Measurements from ENCODE around the gene GOT1.

Gene GOT1

DNA sequence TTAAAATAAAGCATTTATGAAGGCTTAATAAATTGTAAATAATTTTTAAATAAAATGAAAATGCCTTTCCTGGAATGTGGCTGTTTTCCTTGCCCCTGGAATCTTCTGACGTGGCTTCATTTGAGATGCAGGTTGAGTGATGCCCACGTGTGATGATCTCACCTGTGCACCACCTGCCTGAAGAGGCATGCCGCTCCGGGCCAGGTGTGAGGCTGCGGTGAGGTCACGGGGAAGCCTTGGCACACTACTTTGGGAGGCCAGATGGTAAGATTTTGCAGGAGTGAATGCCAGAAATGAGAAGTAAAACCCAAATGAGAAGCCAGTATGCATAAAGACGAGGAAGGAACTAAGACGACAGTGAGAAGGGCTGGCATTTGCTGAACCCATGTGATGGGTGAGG is 36.2 kb downstream of the GOT1 start:
- DNase-seq, result no peak

DNA sequence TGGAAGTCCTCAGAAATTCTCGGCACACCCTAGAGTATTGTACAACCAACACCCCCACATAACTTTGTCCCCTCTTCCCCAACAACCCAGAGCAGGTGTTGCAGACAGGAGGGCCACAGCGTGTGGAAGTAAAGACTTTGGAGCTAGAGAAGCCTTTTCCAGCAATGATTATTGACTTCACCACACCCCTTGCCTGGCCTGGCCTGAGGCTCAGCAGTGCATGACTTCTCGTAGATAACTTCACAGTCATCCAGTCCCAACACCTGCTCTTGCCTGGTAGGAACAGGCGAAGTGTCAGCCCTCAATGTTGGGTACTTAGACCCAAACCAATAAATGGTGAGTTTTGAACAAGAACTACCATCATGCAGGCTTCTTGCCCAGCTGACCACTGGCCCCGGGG is 36.7 kb downstream of the GOT1 start:
- no peak for DNase-seq

DNA sequence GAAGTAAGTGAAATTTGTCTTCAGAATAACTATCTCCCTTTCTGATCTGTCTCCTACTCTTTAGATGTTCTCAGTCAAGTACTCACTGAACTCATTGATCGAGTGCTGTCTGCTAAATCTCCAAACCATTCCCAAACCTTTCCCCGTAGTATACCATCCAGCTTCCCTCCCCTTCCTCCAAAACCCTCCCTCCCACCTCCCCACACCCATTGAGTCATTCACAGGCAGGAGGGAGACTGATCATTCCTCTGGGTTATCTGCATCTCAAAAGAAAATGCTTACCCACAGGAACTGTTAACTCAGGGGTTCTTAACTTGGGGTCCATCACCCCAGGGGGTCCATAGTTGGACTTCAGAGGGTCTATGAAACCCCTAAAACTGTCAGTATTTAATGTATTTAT is 37.4 kb downstream of the GOT1 start:
- no peak for DNase-seq

DNA sequence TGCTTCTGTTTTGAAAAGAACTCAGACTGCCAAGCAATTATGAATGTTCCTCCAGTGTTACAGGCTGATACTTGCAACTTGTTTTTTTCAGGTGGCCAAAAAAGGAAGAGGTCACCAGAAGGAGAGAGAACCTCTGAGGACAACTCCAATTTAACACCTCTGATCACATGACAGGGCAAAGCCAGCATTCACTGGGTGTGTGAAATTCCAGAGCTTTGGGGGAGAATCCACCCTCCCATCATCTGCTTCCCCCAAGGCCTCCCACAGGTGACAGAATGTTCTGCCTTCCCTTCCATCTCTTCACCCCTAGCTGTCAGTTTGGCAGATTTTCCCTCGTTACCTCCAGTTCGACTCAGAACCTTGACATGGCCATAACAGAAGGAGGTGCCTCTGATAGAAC is 39.1 kb downstream of the GOT1 start:
- no peak for DNase-seq

DNA sequence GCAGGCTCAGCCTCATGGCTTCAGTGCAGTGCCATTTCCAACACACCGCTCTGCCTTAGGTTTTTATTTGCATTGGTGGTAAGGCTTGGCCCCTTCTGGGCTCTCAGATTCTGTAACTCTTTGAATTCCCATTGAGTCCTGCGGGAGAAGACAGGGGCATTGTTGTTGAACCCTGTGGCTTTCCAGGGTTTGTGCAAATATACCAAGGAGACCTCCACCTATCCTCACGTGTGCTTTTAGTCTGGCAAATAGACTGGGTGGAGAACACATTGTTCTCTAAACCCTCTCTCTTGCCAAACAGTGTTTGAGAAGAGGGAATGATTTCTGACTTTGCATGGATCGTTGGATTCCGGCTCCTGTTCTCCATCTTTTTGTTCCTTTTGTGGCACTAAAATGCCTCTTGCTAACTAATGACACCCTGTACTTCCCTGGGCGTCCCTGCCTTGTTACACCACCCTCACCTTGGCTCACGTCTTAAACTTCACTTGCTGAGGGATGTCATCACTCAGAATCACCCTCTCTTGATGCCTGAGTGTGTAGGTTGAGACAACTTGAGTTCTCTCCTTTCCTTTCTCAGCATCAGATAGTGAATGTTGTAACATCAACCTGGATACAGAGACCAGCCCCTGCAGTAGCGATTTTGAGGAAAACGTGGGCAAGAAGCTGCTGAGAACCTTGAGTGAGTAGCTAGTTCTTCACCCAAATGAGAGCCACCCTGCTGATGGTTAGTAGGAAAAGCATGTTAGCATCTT is 40.5 kb downstream of the GOT1 start:
- no peak for DNase-seq

DNA sequence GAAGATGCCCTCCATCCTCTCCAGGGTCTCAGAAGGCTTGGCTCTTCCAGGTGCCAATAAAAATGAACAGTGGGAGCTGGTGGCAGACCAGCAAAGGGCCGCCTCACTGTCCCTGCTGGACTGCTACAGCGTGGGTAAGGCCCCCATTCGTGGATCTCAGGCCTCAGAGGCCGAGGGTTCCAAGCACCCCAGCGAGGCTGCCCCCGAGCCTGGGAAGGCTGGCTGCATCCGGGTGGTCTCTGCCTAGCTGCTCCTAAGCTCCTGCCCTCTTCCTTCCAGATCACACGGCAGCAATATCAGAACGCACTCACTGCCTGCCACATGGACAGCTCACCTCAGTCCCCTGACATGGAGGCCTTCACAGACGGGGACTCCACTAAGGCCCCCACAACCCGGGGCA is 42.9 kb downstream of the GOT1 start:
- DNase-seq, result no peak

DNA sequence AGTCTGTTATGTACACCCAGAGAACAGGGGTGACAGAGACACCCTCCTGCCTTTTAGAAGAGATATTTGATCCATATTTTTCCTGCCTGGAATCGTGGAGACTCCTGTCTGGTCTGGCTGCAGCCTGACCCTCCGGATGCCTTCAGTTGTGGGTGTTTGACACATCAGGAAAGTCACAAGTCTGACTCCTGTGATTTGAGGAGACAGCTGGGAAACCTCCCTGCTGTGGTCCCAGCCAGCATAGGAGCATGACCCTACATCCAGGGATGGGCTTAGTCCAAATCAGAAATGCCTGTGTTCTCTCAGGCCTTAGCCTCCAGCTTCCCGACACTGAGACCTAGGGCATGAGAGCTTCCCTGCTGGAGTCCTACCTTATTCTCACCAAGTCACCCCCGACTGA is 43.4 kb downstream of the GOT1 start:
- no peak for DNase-seq

DNA sequence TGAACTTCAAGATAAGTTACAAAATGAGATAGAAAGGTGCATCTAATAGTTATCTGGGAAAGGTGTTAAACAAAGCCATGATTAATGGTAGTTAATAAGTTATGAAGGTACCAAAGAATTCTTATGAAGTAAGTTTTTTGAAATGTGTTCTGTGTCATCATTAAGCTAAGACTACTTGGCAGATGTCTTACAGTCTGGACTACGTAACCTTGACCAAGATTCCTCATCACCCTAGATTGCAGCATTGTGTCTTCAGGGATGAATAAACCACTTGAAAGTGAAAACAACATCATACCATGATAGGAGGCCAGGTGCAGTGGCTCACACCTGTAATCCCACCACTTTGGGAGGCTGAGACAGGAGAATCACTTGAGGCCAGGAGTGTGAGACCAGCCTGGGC is 48.2 kb downstream of the GOT1 start:
- no peak for DNase-seq

DNA sequence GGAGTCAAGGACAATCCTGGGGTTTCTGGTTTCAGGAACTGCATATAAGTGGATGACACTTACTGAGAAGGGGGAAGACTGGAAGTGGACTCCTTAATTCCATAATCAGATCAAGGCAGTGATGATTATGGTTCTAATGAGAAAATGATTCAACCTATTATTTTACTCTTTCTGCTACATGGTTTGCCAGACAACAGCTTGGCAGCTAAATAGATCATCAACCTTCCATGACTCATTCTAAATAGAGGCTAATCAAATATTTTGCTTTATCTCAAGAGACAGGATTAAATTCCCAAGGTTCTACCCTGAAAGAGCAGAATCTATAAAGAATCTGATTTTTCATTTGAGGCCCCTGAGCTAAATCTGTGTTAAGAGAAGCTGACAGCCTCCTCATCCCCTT is 55.0 kb downstream of the GOT1 start:
- DNase-seq, result no peak

DNA sequence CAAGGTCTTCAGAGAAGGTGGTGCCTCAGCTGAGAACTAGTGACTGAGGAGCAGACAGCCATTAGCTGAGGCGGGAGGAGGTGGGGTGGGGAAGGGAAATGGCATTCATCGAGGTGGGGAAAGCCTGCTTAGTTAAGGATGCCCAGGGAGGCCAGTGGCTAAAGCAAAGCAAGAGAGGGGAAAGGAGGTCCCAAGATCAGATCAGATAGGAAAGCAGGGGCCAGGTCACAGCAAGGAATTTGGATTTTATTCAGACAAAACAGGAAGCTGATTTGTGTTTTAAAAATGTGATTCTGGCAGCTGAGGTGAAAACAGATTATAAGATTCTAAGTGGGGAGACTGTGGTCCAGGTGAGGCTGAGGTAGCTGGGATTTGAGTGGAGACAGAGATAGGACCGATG is 55.5 kb downstream of the GOT1 start:
- DNase-seq, result no peak

DNA sequence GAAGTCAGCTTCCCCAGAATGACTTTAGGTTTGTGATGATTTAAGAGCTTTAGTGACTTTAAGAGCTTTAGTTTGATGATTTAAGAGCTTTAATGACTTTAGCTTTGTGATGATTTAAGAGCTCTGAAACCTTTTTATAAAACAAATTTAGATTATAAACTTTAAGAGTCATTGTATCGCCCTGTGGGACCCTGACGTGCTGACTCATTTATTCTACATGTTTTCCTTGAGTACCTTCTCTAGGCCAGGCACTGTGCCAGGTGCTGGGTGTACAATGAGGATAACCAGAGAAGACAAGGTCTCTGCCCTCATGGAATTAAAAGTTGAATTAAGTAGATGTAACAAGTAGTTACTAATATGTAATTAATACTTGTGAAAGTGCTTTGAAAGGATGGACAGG is 55.9 kb downstream of the GOT1 start:
- DNase-seq, result no peak

DNA sequence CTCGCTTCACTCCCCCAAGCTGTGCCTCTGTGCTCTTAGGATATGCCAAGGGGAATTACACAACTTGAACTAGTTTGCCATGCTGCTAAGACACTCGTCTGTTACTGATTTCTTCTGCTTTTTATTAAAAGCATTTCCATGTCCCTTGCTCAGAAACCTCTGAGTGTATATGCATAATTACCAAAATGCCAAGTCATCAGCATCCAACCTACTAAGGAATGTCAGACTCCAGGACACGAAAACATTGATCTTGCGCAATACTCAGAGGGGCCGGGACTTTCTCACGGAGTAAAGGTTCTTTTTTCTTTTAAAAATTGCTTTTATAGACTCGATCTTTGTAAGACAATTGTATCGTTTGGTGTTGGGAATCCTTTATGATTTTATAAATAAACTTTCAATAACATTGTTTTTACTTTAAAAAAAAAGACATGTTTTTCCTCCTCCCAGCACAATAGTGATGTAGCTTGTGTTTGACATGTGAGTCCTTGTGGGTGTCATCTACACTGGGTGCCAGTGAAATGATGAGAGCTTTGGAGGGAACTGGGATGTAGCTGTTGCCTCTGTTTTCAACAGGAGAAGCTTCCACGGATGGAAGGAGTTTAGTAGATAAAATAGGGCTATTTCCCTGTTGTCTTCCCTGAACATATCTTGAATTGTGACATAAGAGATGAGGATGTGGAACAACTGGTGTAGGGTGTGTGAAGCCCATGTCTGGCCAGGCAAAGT is 57.7 kb downstream of the GOT1 start:
- DNase-seq, result no peak

DNA sequence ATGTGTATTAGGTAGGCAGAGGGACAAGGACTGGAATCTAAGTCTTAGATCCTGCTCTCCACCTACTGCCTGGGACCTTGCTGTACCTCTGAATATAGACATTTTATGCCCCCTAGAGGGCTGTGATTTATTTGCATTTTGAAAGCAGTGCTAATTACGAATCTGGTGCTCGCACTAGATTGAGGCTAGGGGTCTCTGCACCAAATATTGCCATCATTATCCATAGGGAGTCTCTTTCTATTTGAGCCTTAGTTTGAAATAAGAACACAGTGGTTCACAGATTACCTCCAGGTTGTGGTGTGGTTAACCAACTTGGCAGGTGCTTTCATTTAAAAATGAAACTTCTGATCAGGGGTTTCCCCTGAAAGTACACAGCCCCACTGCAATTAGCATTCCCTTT is 59.4 kb downstream of the GOT1 start:
- DNase-seq, result no peak

DNA sequence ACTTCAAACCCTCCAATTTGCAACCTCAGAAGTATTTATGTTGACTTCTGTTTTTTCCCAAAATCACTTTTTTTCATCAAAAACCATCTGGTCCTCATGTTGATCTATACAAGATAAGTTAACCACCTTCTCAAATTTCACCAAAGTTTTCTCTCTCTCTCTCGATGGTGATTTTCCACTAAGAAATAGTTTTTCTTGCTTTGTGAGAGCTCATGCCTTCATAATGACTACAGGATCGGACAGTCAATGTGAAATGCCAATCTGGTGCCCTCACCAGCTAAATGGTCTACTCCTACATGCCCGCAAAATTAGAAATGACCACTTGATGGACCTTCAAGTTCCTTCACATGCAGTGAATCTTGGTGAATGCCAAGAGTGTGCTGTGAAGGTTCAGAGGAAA is 60.9 kb downstream of the GOT1 start:
- DNase-seq, result no peak

DNA sequence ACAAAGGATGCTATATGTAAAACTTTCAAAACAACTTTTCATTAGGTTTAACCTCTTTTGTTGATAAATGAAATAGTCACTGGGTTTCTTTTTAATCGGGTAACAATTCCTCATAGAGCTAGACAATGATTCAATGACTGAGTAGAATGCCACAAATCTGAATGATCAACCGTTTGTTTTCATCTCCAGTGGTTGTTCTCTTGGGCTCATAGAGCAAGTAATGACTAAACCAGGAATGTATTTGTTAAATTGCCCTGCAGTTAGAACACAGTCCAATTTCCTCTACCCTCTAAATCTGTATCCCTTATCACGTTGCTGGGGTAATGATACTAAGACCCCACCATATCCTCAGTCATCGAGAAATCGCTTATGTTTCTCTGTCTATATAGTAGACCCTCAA is 61.3 kb downstream of the GOT1 start:
- DNase-seq, result no peak

DNA sequence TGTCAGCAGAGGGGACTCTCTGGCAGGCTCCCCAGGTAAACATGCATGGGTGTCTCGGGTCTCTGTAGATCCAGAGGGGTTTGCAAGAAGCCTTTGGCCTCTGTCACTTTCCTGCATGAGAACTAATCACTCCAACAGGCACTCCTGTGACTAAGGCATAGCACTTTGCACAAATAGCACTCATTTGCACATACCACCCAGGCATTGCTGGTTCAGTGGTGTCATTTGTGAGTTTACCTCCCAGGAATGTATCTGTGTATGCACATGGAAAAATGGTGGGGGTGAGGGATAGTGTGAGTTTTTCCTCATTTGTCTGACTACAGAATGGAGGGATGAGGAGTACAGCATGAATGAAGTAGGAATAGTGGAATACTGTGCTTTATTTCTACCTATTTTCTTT is 61.8 kb downstream of the GOT1 start:
- no peak for DNase-seq

DNA sequence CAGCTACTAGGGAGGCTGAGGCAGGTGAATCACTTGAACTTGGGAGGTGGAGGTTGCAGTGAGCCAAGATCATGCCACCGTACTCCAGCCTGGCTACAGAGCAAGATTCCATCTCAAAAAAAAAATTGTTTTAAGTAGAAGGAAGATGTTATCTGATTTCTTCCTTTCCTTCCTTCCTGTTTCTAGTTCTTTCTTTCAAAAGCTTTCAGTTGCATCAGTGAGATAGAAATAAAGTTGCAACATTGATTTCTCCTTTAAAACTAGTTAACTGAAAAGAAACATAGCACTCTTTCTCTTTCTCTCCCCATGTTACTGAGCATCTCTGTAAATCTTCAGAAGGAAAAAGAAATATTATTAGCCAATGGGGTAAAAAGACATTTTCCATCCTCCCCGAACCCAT is 63.8 kb downstream of the GOT1 start:
- DNase-seq, result no peak

DNA sequence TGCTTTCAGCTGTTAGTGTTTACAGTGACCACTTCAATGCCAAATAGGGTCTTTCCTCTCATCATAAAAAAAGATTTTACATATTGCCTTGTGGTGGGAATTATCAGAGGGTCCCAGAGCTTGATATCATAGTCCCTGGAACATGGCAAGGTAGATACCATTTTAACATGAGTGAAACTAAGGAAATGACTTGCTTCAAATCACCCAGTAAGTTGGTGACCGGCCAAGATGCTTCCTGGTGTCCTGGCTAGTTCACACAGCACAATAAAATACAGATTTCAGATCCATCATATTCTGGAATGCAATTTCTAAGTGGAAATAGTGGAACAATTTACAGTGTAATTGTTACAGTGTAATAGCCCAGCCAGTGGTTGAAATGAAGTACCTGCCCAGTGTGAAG is 64.7 kb downstream of the GOT1 start:
- DNase-seq, result no peak

DNA sequence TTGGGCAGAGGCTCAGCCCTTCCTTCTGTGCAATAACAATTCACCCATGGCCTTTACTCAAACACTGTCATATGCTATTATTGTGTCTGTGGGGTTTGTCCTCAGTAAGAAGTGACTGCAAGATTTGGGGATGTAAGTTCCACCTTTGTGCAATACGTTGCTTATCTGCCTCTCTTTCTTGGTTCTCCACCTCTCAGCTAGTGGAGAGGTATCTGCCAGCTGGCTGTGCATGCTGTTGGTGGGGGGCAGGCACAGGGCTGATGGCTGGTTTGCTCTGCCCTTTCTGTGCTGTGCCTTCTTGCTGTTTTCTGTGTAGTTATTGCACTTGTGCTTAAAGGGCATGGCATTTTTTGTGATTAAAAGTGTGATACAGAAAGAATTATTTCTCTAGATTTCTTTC is 65.1 kb downstream of the GOT1 start:
- no peak for DNase-seq

DNA sequence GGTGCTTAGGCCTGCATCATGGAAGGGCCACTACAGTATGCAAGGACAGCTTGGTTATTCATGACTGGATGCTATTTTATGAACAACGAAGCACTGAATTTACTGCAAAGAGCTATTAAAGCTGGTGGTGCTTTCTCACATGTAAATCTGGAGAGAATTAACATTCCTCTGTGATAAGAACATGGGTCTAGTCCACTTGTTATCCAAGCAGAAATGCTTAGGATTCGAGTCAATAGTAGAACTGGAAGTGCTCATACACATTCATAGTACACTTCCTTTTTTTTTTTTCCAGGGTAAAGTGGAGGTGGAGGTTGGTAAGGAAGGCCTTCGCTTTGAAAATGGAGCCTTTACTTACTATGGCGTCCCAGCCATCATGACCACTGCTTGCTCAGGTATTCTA is 66.3 kb downstream of the GOT1 start:
- no peak for DNase-seq

DNA sequence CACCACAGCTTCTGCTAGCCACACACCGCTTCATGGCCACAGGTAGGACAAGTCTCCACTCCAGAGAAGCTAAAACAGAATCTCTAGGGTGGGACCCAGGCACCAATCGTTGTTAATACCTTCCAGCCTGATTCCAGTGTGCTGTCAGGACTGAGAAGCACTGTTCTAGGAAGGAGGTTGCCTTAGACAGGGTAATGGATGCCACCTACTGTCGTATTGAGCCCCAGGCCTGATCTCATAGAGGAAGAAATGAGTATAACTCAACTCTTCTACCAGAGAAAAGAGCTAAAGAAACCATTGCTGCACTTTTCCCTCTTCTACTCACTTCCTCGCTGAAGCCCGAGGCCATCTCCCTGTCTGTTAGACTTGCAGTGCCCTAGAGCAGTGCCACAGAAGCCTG is 69.5 kb downstream of the GOT1 start:
- no peak for DNase-seq

DNA sequence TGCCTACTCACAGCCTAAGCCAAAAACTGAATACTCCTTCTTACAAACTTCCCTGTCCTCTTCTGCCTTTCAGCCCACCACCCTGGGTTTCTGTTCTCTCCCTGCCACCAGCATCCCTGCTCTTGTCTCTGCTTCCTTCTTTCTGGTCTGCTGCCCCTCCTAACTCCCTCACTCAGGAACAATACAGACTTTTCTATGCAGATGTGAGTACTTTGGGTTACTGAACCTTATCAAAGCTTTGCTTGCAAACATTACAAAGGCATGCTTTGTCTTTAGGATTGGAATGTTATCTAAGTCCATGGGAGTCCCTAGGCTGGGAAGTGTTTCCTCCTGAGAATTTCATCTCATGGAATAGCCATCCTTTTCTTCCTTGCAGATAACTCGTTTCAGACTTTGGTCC is 72.3 kb downstream of the GOT1 start:
- no peak for DNase-seq

DNA sequence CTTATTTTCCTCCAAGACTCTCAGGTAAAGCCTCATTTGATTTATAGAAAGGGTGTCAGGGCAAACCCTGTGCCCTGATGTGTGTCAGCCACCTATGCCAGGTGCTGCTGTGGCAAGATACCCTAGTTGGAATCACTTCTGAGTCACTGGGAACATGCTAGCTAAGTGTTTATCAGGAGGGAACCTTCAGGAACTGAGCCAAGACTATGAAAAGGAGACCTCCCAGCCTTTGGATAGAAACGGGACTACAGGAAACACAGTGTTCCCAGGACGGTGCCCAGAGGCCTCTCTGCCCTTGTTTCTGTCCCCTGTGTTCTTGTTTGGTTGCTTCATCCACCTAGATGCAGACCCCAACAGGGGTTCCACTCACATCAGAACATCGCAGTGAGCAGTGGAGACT is 72.7 kb downstream of the GOT1 start:
- no peak for DNase-seq

DNA sequence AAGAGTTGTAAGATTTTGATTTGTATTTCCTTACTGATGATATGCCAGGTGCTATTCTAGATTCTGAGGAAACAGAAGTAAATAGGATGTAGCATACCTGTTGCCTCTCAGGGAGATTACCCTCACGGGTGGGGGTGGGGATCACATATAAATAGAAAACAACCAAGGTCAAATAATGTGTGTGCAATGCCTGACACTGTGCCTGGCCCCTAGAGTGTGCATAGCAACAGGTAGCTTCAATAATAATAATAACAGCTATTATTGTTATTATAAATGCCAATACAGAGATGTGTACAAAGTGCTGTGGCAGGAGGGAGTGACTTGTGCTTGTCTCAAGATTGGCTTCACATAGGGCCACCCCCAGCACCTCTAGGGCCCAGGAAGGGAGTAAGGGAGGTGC is 77.2 kb downstream of the GOT1 start:
- no peak for DNase-seq

DNA sequence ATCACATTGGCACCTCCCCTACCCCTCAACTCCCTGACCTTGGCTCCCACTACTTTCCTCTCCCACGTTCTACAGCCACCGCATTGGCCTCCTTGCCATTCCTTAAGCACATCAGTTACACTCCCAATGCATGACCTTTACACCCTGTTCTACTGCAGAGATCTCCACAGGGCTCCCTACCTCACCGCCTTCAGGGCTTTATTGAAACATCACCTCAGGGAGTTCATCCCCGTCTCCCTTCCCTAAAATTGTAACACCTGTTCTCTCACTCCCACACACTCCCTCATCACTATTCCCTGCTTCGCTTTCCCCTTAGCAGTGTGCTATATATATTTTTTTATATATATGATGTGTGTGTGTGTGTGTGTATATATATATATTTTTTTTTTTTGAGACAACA is 82.8 kb downstream of the GOT1 start:
- no peak for DNase-seq
